H4 (cell line): Measurements from ENCODE around the gene WWTR1. TPM values are rescaled to one million over a fixed set of nuclear protein-coding genes. Genes with fewer than 3 reads are reported as not detected.

Experiments used
- DNase-seq: peaks from one replicate; pipeline ENCODE4 v3.0.0-alpha.2; 2015; ENCODE audit warnings: low spot score
- total RNA-seq: library from RNA; depleted of rRNA; stranded (reverse); fragments of >200 nt; shearing (Covaris generic); gene quantifications from 2 replicates; pipeline ENCODE4 v1.2.3, GENCODE V29; 2014

Gene WWTR1
- total RNA-seq, 1 experiment from 2014 or later: 47.4 TPM

DNA sequence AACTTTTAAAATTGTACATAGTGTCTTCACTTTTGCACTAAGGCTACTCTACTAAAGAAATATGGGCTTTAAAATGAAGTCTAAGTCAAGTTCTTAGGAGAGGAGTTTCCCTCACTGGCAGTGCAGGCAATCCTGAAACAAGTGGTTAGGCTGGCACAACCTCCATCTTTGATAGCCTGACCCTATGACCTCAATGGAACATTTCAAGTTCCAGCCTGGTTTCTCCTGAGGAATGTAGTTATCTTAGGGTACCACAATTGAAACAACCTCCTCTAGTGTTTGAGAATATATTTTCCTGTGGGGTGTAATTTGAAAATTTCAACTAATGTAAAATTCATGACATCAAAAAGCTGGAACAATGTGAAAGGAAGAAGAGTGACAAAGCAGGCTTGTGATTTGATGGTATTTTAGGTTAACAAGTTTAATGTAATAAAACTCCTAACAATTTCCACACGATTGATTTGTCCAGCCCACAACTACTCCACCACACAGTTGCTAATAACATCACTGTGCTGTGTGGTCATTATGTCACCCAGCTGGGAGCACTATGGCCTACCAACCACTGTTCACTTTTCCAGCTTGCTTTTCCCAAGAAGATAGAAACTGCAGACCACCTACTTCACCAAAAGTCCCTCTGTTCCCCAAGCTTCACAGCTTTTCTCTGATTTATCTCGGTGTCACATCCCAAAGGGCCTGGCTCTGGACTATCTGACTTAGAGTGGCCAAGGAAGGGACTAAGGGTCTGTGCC lies 1.8 kb downstream of the WWTR1 start:
- no peak for DNase-seq

DNA sequence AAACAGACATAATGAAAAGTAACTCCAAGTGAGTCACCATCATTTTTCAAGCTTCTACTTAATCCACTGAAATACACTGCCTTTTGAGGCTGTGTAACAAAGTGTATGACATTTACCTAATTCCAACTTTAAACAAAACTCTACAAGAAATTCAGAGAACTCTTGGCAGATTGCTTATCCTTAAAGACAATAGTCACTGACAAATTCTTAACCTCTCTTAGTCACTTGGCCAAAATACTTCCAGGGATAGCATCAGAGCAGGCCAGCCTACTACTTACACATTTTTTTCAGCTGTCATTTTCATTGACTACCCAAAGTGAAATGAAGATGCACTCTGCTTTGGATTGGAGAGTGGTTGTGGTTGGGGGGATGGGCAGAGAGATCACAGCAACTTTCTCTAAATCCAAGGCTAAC lies 3.6 kb downstream of the WWTR1 start:
- no peak for DNase-seq

DNA sequence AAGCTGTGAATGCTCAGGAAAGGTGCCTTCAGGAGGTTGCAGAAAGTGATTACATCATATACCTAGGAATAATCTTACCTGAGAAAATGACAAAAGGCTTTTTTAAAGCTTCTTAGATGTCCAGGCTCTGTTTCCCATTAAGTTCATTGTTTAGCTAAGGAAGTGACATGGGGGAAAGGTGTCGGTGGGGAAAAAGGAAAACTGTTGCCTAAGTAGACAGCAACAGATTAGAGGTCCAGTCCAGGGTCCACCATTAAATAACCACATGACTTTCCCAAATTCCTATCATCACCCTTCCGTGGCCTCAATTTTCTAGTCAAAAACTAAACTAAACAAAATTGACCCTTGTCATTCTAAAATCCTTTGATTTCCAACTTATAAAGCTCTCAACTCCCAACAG lies 4.3 kb downstream of the WWTR1 start:
- no peak for DNase-seq

DNA sequence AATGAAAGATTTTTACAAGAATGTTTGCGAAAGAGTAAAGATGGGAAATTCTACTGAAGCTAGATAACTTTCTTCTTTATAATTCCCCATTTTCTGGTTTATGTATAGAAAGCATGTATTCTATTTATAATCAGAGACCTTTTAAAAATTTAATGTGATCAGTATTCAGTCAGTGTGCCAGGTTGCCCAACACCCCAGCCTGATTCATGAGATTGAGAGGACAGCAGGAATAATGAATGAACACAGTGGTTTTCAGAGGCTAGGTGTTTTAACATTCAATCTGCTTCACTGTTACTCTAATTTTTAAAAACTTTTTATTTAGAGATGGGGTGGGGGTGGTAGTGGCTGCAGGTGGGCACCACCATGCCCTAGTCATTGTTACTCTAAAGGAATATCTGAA lies 4.7 kb downstream of the WWTR1 start:
- DNase-seq: no peak

DNA sequence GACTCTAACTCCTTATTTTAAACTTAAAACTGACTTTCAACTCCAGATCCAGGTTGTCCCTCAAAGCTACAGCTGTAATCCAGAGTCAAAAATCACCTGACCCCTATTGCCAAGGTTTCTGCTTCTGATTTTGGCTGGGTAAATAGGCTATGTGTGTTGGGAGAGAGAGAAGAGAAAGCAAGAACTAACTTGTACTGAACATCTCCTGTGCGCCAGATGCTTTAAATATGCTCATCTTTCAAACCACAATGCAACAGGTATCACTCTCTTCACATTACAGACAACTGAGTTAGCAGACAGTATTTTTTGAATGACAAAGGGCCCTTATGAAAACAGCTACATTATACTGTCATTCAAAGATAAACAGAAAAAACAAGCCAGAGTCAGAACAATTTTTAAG lies 7.0 kb downstream of the WWTR1 start:
- DNase-seq: no peak

DNA sequence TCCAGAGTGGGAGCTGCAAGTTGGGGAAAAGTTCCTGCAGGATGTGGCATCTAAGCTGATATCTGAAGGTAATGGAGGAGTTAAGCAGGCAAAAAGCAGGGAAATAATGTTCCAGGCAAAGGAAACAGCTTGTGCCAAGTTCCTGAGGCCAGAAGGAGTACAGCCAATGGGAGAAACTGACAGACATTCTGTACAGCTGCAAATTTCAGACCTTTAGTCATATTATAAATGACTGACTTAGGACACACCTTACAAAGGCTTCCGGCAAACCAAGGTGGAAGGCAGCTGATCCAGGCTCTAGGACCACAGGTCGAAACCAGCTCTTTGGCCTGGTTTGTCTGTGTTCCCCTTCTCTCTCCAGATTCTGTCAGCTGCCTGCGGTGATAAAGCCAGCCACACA lies 9.3 kb downstream of the WWTR1 start:
- DNase-seq: no peak

DNA sequence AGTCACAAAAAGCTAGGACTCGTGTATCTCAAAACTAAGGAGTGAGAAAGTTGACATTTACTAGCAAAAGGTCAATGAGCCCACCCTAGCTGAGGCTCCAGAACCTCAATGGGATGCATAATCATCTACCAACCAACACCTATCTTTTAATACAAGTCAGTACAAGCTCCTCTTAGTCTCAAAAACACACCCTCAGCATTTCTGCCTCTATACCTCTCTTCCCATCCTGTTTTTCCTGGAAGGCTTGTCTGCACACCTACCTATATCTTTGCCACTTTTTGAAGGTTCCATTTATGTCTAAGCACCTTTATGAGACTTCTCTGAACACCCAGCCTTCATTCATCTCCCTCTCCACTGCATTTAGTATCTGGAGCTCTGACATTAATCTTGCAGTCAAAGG lies 10.0 kb downstream of the WWTR1 start:
- DNase-seq: no peak

DNA sequence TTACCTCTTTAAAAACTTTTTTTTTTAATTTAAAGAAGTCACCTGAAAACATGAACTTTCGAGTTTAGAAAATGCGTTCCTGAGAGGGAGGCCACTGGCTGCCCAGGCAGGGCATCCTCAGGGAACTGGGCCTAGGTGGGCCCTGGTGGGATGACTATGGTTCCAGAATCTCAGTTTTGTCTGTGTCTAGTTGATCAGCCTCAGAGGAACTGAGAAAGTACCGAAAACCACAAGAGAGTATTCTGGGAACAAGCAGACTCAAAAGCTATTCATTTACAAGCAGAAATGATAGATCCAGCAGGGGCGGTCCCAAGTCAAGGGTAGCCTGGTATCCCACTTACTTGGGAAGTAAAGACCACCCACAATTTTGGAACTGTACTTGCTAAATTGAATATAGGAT lies 10.5 kb downstream of the WWTR1 start:
- DNase-seq: no peak

DNA sequence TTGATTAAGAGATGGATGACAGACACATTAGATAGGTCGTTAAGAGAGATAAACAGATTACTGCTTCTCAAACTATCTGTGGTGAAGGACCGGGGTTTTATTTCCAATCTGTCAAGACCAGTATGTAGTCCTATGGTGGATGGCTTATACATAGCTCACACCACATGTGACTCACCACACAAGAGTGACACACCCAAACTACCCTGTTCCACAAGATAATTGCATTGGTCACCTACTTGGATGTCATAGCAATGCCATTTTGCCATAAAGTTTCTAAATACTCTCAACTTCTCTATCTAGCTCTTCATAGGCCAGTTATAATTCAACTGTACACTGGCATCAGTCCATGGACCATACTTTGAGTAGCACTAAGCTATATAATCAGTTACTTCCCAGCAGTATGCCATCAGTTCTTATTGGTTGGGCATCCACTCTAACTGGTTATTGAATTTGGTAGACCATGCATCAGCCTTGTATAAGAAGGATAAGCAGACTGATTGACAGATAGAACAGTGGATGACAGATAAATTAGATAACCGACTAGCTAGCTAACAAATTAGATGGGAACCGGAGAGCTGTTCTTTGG lies 11.6 kb downstream of the WWTR1 start:
- peak; percentile 57 for DNase-seq

DNA sequence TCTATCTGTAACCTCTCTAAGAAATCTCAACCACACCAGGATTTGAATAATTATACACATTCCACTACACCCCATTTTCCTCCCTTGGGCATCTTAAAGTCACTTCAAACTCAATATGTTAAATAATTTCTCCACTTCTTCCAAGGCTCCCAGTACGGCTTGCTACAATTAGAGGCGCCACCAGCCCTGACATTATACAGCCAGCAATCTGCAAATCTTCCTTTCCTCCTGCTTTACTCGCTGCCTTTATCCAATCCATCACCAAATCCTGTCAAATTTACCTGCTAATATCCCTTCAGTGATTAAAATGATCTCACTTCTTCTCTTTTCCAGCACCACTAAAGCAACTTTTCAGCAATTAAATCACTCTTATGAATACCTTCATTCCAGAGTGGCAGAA lies 13.9 kb downstream of the WWTR1 start:
- DNase-seq: no peak

DNA sequence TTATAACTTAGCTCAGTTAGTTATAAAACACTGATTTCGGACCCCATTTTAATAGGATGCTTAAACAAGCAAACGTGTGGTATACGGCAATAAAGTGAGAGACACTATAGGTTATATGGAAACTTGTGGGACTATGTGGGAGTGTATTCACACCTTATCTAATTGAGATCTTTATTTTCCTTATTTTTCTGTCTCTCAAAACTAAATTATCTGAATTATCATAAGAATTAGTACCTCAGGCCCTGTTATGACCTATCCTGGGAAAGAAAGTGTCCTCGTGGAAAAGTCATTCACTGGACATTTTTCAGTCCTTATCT lies 14.4 kb downstream of the WWTR1 start:
- DNase-seq: no peak

DNA sequence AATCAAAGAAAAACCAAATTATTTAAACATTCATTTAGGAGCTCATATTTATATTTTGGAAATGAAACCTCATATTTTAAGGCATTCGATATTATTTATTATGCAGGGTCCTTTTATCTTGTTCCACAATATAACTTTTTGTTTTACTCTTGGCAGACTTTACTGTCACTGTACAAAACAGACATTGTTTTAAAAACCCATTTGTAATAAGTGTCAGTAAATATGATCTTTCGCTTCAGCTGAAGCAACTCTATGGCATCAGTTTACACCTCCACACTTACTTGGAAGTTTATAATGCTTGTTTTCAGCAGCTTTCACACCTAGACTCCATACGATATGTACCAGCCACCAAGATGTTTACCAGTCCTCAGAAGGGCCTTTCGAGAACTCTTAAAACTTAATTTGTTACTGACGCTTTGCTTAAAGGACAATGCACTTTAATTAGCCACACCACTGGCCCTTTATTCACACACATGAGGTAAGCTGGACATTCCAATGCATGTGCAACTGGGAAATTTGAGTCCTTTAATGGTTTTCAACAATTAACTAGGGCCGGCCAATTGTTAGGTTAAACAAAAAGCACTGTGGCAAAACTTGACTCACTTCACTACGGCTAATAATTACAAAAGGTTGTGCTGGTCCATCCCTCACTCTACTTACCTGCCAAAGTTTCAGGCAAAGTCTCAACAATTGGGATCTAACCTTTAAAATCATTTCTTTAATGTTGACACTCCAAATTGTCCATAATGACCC lies 16.7 kb downstream of the WWTR1 start:
- no peak for DNase-seq

DNA sequence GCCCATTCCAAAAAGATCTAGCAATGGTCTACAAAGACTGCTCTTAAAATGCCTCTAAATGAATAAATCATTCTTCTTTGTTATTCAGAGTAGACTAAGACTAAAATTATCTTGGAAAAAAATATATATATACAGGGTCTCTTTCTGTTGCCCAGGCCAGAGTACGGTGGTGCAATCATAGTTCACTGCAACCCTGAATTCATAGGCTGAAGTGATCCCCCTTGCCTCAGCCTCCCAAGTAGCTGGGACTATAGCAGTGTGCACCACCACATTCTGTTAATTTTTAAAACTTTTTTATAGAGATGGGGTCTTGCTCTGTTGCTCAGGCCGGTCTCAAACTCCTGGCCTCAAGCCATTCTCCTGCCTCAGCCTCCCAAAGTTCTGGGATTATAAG lies 18.7 kb downstream of the WWTR1 start:
- no peak for DNase-seq

DNA sequence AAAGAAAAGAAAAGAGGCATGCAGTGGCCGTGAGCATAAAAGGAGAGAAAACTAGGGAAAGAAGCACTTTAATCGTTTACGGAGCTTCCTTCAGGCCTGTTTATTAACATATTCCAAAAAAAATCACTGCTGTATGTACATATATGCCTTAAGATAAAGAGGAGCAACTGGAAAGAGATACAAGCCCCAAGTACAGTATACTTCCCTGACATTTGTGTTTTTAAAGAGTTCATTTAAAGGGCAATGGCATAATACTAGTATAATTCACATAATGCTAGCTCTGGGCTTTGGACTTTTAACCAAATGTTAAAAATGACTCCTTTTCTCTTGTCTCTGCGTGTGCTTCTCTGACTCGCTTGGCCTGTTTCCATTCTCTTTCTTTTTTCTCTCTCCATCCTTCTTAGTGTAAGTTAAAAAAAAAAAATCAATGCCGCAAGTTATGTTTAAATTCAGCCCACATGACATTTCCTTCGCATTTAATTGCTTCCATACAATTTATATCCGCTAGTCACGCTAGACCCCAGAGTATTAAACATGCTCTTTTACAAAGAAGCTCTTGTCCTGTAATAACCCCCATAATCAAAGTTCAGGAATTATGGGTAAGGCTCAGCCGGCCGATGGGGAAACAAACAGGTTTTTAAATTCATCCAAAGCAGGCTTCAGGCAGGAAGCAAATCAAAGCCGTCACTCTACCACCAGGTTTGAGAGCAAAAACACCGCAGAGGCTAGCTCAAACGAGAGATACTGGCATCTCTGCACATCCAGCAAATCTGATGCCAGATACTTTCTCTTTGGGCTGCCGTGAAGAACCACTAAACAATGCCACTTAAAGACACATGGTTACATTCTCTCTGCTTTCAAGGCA lies 19.4 kb downstream of the WWTR1 start:
- DNase-seq: peak; percentile 89

DNA sequence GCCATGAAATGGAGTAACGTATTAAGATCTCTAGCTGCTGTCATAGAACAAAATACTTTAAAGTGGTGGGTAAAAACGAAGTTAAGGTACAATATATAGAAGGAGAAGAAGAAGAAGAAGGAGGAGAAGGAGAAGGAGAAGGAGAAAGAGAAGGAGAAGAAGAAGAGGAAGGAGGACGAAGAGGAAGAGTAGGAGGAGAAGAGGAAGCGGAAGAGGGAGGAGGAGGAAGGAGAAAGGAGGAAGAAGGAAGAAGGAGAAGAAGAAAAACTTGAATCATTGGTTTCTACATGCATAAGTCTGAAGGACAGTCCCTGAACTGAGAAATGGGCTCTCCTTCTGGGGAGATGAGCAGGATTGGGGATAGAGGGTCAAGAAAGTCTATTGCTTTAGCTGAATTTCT lies 22.4 kb downstream of the WWTR1 start:
- no peak for DNase-seq

DNA sequence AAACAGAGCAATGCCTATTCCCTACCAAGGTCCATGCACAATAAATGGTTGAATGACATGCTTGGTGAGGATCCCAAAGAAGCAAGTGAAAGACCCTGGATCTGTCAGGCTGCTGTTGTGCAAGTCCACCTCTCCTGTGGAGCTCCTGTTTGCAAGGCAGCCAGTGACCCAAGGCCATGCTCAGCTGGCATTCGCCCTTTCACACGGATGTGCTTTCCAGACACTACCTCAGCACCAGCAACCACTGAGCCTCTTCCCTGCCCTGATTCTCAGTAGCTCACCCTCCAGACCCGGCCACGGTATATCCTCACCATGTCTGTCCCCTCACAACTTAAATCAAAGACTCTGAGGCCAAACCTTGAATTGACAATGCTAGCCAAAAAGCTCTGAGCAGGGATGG lies 23.3 kb downstream of the WWTR1 start:
- no peak for DNase-seq

DNA sequence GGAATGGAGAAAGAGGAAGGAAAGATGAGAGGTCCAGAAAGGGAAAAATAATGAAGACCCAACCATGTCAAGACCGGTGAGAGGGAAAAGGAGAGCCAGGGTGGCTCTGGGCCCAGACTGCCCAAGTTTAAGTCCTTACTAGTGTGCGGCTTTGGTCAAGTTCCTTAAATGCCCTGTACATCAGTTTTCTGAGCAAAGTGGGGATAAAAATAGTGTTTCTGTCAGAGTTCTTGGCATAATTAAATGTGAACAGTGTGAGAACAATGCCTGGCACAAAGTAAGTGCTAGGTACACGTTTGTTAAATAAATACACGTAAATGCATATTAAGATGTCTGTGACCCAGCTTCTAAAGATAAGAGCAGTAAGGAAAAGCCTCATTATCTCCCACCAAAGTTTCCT lies 23.8 kb downstream of the WWTR1 start:
- DNase-seq: no peak

DNA sequence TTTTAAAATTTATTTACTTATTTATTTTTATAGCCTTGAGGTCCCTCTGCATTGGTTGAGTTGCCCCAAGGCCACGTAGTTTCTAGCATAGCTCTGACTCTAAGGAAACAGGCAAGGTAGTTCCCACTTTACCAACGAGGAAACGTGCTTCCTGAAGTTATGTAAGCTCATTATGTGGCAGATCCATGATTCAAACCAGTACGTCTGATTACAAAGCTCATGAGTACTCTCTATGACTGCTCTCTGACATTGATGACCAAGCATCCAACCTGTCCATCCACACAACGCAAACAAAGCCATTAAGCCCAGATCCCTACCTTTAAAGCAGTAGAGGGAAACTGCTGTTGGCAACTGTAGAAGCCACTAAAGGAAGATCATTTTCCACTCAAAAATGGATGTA lies 25.6 kb downstream of the WWTR1 start:
- no peak for DNase-seq

DNA sequence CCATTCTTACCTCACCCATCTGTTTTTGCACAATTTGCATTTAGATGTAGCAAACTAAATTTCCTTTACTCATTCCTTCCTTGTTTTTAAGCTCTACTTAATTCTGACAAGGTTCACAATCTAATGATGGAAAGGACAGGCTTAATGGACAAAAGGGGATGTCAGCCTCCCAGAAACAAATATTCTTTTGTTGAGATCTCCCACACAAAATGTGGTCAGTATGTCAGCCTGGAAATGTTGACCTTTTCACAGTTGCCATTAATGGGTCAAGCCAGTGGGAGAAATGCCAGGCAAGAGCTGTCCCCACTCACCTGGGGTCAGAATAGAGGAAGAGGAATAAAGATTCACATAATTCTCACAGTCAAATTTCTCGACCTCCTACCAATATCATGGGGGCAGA lies 27.0 kb downstream of the WWTR1 start:
- no peak for DNase-seq

DNA sequence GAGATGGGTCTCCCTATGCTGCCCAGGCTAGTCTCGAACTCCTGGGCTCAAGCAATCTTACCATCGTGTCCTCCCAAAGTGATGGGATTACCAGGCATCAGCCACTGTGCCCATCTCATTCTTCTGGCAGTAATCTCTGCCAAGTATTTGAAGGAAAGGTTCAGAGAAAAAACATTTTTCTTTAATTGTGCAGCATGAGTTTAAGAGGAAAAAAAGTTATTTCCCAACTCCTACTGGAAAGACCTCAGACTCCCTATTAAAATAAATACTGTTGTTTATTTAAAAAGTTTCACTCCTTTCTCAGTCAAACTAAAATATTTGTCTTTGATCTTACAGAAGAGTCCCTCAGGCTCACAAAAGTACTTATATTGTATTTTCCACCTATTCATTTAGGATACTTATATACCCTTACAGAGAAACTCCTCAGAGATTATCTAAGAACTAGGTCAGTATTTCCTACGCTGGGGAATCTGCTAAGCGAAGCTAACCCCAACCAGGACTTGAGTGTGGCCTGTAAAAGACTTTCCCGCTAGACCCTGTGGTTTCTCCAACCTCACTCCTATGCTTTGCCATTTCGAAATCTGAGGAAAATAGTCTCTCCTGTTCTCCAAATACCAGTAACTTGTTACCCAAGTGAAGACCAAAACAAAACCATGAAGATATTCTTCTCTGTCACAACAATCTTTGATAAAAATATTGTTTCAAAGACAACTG lies 28.7 kb downstream of the WWTR1 start:
- peak; percentile 56 for DNase-seq

DNA sequence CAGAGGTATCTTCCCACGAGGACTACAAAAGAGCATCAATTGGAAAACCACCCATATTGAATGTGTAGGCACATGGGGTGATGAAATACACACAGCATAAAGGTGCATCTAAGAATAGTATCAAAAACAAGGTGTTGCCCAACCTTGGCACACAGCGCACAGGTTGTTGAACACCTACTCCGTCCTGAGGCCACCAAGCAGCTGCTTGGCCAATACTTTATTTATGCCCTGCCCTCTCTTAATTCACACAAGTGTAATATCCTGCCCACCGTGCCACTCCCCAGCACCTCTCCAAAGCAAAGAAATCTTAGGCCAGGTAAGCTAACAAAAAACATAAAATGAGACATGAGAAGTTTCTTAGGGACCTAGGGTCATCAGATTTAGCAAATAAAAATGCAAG lies 31.2 kb downstream of the WWTR1 start:
- DNase-seq: no peak

DNA sequence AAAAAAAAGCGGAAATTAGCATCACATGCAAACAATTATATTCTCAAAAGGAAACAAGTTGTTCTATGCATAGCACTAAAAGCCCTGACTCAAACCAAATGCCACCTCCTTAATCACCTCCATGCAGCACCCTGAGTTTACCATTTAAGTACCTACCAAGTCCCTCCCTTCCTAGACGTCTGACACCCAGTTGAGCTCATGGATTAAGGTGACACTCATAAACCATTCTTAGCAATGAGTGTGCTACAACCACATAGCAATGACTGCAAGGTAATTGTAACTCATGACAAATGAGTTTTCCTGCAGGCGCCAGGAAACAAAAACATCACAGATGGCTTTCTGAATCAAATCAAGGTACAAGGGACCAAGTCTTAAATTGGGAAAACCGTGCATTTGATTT lies 32.0 kb downstream of the WWTR1 start:
- peak; percentile 37 for DNase-seq
